Measurements from ENCODE around the gene XYLT2. TPM values are rescaled to one million over a fixed set of nuclear protein-coding genes. Genes with fewer than 3 reads are reported as not detected.
"Not testable (repeated sequence)": the region's sequence is repeated elsewhere in the genome, so short reads cannot be mapped to it uniquely, and the experiment has no call there.

The XYLT2 gene
- total RNA-seq, result 10 to 100 TPM; 31.5 to 32.7 TPM

DNA sequence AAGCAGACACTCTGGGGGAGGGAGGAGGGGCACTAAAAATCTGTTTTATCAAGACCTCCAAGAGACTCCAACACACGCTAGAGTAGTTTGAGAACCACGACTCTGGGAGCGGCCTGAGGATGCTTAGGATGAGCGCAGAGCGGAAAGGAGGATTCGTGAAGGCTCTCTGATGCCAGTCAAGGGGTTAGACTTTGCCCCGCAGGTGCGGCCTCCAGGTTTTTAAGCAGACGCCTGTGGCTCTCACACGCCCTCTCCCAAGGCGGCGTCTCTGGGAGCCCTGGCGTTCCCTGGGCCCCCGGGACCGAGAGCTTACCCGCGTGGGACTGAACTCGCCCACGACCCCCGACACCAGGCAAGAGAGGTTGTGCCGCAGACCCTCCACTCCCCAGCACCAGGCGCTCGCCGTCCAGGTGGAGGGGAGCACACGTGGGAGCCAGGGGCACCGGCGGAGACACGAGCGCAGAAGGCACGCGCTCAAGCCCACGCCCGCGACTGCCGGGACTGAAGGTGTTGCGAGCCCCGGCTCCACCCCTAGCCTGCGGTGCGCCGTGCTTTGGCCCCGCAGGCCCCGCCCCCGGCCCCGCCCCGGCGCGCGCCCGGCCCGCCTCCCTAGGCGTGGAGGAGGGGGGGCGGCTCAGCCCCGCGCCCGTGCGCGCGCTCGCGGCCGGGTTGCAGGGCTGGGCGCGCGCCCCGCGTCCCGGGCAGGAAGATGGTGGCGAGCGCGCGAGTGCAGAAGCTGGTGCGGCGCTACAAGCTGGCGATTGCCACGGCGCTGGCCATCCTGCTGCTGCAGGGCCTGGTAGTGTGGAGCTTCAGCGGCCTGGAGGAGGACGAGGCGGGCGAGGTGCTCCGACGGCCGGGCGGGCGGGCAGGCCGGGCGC, at the start of gene XYLT2:
Gene XYLT2, plus strand, starts transcription at position 695 of the 881 bp plus-strand sequence. Its CDS starts 15 bp downstream, at position 710.
- DNase-seq (ENCODE audit: low spot score in 2 of 2) (peak; percentile 91 to 94), ATAC-seq (peak; percentile 90 to 95)
- Mint-ChIP-seq H3K36me3 (no peaks in the 10 kb centered on the region), H3K27ac (peak within 1 kb of the TSS; percentile 83 to 94), H3K9me3 (no peaks in the 10 kb centered on the region)

DNA sequence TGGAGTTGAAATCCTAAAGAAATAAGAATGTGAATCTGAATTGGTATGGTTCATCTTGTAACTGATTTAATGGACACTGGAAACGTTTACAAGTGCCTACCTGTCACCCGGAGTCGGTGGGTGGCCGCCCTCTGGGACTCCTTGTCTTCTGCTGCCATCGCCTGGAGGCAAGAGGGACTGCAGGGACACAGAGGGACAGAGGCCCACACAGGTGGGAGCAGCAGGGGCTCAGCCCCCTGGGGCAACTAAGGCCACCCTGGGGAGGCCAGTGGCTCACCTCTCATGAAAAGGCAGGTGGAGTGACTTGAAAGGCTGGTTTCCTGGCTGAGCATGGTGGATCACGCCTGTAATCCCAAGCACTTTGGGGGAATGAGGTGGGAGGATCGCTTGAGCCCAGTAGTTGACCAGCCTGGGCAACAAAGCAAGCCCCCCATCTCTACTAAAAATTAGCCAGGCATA, 48.5 kb upstream of the XYLT2 start:
- peak; percentile 96 to 98 for ATAC-seq
- no peak overlapping the region for H3K27ac Mint-ChIP-seq
- H3K9me3 Mint-ChIP-seq, result no peaks in the 10 kb centered on the region

DNA sequence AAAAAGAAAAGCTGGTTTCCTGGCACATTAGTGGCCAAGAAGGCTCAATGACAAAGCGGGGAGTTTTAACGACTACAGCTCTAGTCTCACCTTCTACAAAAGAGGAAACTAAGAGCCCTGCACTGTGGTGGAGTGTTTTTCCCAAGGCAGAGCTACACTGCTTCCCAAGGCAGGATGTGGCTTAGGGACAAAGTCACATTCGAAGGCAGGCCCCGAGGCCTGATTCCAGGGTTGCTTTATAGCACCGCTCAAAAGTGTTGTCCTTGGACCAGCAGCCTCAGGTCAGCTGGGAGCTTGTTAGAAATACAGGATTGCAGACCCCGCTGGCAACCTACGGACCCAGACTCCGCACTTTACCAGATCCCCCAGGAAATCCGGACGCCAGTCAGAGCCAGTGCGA, 47.9 kb upstream of the XYLT2 start:
- DNase-seq (ENCODE audit: low spot score in 2 of 2) (no peak), ATAC-seq (no peak)
- H3K27ac Mint-ChIP-seq, result no peak overlapping the region
- no peaks in the 10 kb centered on the region for H3K36me3 Mint-ChIP-seq
- no peaks in the 10 kb centered on the region for H3K9me3 Mint-ChIP-seq

More for the DNA sequence above, 48.5 kb upstream of the XYLT2 start:
- no peaks in the 10 kb centered on the region for H3K36me3 Mint-ChIP-seq
- DNase-seq (ENCODE audit: low spot score in 2 of 2), result peak; percentile 76 to 88

DNA sequence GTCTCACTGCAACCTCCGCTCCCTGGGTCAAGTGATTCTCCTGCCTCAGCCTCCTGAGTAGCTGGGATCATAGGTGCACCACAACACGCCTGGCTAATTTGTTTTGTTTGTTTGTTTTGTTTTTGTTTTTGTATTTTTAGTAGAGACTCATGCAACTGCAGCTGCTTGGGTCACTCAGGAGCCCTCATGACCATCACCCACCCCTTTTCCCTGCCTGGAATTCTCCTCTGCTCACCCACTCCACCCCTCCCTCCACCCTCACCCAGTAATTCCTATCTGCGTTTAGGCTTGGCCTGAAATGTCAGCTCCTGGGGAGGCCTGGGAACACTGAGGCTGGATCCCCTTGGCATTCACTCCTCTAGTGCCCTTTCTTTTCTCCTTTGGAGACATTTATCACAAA, 46.1 kb upstream of the XYLT2 start:
- Mint-ChIP-seq H3K9me3 (no peaks in the 10 kb centered on the region), H3K27ac (no peak overlapping the region), H3K36me3 (no peaks in the 10 kb centered on the region)
- DNase-seq (ENCODE audit: low spot score in 2 of 2) (no peak), ATAC-seq (no peak)

DNA sequence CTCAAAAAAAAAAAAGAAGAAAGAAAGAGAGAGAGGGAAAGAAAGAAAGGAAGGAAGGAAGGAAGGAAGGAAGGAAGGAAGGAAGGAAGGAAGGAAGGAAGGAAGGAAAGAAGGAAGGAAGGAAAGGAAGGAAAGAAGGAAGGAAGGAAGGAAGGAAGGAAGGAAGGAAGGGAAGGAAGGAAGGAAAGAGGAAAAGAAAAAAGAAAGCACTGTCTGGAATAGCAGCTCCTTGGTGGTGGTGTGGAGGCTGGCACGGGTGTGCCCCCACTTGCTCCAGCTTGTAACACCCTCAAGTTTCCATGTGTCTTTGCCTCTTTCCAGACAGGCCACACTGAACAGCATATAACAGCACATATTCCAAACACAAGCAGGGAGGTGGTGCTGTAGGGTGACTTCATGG, 45.1 kb upstream of the XYLT2 start:
- ATAC-seq, H3K27ac Mint-ChIP-seq: not testable (repeated sequence)

DNA sequence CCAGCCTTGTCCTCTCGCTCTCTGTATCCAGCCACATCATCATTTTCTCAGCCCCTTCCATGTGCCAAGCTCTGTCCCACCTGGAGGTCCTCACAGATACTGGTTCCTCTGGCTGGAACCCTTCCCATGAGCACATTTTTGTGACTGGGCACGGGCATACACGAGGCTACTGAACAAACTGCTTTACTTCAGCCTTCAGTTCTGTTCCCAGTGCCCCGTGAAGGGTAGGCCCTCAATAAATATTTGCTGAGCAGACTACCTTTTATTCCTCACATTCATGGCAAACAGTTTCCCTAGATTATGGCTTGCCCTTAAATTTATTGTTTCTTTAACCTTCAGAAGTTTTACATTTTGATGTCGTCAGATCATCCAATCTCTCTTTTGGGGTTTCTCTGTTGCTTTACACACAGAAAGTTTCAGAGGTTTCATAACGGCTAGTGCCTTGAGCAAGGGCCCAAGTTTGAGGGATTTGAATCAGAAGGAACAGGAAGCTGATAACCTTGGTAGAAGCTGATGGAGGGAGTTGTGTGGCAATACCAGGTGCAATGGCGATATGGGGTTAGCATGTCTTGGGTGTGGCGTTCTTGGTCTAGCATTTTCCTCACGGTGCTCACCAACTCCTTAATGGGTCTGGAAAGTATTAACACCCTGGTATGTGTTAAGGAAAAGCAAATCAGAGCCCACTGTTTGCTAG, 43.9 kb upstream of the XYLT2 start:
- Mint-ChIP-seq H3K36me3 (no peaks in the 10 kb centered on the region), H3K27ac (peak overlapping the region in 1 of 2 donors; percentile 58), H3K9me3 (no peaks in the 10 kb centered on the region)
- DNase-seq (ENCODE audit: low spot score in 2 of 2), result no peak
- ATAC-seq, result peak in 1 of 2 donors; percentile 8

More for the DNA sequence above, 45.1 kb upstream of the XYLT2 start:
- not testable (repeated sequence) for H3K36me3 Mint-ChIP-seq; H3K9me3 Mint-ChIP-seq; DNase-seq (ENCODE audit: low spot score in 2 of 2)

DNA sequence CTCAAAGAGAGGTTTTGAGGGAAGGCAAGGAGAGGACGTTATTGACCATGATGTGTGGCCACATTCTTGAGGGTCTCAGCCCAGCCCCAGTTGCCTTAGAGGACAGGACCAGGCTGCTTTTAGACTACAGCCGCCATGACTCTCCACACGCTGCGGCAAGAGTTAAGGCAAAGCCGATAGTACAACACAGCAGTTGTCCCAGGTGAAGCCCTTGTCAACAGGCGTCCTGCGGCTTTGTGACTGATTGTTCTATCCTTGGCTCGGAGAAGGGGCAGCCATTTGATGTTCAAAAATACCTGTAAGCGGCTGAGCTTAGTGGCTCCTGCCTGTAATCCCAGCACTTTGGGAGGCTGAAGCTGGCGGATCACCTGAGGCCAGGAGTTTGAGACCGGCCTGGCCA, 42.9 kb upstream of the XYLT2 start:
- no peaks in the 10 kb centered on the region for H3K9me3 Mint-ChIP-seq
- ATAC-seq, result no peak
- no peaks in the 10 kb centered on the region for H3K36me3 Mint-ChIP-seq
- DNase-seq (ENCODE audit: low spot score in 2 of 2), result no peak
- H3K27ac Mint-ChIP-seq, result no peak overlapping the region

DNA sequence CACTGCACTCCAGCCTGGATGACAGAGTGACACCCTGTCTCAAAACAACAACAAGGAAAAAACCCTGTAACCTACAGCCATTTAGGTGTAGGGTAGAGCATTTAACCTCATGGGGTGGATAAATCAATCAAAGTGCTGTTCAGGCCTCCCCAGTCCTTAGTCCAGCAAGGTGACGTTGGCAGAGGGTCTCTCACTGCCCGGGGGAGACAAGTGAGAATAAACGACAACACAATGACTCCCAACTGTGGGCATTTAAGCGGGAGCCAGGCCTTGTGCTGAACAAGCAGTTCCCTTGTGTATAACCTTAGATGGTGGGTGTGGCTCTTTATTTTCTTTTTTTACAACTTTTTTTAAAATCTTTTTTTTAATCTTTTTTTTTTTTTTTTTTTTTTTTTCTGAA, 42.3 kb upstream of the XYLT2 start:
- DNase-seq (ENCODE audit: low spot score in 2 of 2), result no peak
- no peaks in the 10 kb centered on the region for H3K9me3 Mint-ChIP-seq
- H3K36me3 Mint-ChIP-seq, result no peaks in the 10 kb centered on the region
- H3K27ac Mint-ChIP-seq, result no peak overlapping the region
- no peak for ATAC-seq

DNA sequence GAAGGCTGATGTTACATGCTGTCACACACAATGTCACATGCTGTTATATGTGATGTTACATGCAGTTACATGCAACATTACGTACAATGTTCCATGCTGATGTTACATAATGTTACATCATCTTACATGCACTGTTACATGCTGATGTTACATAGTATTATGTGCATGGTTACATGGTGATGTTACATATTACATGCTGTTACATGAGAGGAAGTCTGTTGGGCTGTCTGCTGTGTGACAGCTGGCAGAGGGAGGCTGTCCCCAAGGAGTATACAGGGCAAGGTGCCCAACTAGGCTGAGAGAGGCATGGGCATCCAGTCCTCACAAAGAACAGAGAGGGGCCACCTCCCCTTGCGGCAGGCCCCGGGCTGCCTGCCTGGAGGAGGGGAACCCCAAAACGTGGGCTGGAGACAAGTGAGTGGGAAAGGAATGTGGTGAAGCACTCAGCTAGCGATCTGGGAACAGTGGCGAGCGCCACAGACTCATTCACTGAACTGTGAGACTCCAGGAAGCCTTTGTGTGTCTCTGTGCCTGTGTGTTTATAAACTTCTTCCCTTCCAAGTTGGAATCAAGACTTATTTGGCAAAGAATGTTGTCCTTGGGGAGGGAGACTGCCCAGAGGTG, 41.0 kb upstream of the XYLT2 start:
- H3K36me3 Mint-ChIP-seq, result no peaks in the 10 kb centered on the region
- DNase-seq (ENCODE audit: low spot score in 2 of 2) (no peak), ATAC-seq (no peak)
- no peaks in the 10 kb centered on the region for H3K9me3 Mint-ChIP-seq
- H3K27ac Mint-ChIP-seq, result peak overlapping the region in 1 of 2 donors; percentile 36

DNA sequence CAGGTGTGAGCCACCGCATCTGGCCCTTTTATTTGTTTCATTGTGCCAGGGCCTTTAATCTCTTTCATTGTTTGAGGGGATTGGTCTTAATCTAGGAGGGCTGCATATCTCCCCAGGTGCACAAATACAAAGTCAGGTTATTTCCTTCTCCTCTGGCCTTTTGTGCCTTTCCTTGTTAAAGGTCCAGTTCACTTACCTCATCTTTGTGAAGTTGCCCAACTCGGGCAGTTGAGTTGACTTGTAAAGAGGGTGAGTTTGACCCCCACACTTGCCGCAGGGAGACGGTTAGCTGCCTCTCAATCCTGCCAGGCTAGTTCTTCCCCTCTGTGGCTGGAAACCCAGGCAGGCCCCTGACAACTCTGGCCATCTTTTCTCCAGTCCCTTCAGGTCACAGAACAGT, 38.3 kb upstream of the XYLT2 start:
- no peaks in the 10 kb centered on the region for H3K9me3 Mint-ChIP-seq
- H3K27ac Mint-ChIP-seq, result peak overlapping the region in 1 of 2 donors; percentile 65
- H3K36me3 Mint-ChIP-seq, result no peaks in the 10 kb centered on the region
- DNase-seq (ENCODE audit: low spot score in 2 of 2), result no peak
- ATAC-seq, result no peak

DNA sequence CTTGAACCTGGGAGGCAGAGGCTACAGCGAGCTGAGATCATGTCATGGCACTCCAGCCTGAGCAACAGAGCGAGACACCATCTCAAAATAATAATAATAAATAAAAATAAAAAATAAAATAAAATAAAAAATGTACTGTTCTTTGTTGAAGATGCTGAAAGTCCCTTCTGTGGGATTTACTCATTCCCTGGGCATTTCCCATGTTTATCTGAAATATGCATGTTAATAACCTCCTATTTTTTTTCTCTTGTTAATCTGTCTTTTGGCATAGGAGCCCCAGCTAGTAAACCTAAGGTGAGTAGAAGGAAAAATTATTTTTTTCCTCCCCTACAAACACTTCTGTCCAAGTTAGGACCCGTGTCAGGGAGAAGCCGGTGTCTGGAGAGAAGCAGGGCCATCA, 37.3 kb upstream of the XYLT2 start:
- Mint-ChIP-seq H3K9me3 (no peaks in the 10 kb centered on the region), H3K27ac (peak overlapping the region in 1 of 2 donors; percentile 13), H3K36me3 (no peaks in the 10 kb centered on the region)
- DNase-seq (ENCODE audit: low spot score in 2 of 2) (no peak), ATAC-seq (no peak)

DNA sequence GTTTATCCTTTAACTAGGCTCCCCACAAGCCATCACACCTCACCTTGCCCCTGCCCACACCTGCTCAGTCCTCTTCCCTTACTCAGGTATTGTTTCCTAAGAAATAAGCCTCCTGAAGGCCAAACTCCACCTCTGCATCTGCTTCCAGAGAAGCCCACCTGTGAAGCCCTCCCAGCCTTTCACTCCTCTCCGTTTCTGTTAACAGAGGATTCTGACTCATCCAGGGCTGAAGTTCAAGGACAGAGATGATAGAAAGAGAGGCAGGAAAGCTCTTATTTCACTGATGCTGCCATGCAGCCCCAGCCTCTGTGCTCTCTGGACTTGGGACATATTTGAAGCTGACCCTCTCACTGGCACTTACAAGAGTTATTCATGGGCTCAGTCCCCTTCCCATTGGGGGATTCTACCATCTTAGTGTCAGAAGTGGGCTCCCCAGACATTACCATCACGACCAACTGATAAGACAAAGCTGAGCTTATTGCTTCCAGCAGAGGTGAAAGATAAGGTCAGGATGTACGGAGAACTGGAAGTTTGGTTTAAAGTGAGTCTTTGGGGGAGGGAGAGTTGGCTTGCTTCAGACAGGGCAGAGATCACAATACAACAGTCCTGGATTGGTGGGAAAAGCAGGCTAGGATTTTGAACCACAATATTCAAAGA, 35.3 kb upstream of the XYLT2 start:
- Mint-ChIP-seq H3K36me3 (no peaks in the 10 kb centered on the region), H3K9me3 (no peaks in the 10 kb centered on the region), H3K27ac (peak overlapping the region; percentile 82 to 83)
- ATAC-seq (no peak), DNase-seq (ENCODE audit: low spot score in 2 of 2) (no peak)

DNA sequence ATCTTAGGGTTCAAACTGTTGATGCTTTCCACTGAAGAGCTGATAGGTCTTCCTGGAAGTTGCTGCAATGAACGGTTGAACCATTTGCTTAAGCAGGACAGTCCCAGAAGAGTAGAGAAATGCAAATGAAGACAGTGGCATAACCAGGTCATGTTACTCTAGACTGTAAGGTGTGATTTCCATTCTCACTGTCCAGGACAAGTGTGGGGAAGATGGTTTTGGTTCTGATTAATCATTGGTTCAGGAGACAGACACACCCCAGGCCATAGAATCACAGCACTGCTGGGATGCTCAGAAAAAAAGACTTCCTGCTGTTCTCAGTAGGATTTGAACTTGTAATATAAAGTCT, 34.8 kb upstream of the XYLT2 start:
- Mint-ChIP-seq H3K36me3 (no peaks in the 10 kb centered on the region), H3K9me3 (no peaks in the 10 kb centered on the region), H3K27ac (peak overlapping the region in 1 of 2 donors; percentile 82)
- DNase-seq (ENCODE audit: low spot score in 2 of 2) (no peak), ATAC-seq (peak; percentile 77 to 89)

DNA sequence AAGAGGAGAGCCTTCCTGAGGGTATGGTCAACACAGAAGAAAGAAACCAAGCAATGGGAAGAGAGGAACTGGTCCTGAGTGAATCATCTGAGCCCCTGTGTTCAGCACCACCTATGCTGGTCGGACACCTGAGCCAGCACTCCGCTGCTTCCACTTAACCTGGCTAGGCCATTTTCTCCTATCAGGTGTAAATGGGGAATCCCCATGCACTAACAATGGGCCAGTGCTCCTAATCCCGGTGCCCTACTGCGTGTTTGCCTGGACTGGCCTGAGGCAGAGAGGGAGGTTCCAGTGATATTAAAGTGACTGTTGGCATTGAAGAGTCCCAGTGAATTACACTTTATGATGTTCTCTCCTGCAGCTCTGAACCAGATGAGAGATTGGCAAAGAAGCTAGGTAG, 34.4 kb upstream of the XYLT2 start:
- DNase-seq (ENCODE audit: low spot score in 2 of 2) (no peak), ATAC-seq (no peak)
- peak overlapping the region in 1 of 2 donors; percentile 82 for H3K27ac Mint-ChIP-seq
- H3K9me3 Mint-ChIP-seq, result no peaks in the 10 kb centered on the region
- no peaks in the 10 kb centered on the region for H3K36me3 Mint-ChIP-seq

DNA sequence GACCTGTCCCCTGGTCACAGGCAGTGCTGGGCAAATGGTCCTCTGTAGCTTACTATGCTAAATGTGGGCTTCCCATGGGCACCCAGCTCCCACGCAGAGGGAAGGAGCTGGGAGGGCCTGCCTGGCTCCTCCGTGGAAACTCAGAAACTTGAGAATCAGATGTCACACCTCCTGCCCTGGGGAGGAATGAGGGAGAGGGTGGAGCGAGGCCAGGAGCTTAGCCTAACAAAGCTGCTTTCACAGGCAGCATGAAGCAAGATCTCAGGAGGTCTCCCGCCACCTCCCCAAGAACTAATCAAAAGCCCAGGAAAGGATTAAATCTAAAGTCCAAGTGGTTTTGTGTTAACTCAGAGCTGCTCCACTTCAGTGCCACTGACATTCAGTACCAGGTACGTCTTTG, 33.6 kb upstream of the XYLT2 start:
- Mint-ChIP-seq H3K27ac (no peak overlapping the region), H3K36me3 (no peaks in the 10 kb centered on the region), H3K9me3 (no peaks in the 10 kb centered on the region)
- ATAC-seq (no peak), DNase-seq (ENCODE audit: low spot score in 2 of 2) (no peak)

DNA sequence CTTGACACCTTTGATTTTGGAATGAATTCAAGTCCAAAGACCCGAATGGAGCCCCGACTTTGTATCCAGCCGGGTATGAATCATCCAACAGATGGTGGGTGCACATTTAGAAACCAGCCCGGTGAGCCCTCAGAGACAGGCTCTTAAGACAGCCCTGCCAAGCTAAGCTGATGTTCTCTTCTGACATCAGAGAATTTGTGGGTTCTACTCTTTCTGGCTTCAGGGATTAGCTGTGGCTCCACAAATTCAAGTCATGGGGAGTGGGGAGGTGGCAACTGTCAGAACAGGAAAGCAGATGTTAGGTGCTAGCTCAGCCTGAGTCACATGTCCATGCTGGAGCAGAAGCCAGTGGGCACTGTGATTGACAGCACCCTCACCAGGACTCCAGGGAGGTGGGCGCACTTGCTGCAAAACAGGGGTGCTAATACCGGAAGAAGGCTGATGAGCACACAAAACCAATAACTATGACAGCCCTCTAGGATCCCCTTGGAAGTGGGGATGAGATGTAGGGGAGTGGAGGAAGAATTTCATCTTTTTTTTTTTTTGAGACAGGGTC, 31.4 kb upstream of the XYLT2 start:
- H3K27ac Mint-ChIP-seq, result no peak overlapping the region
- DNase-seq (ENCODE audit: low spot score in 2 of 2), result no peak
- H3K9me3 Mint-ChIP-seq, result no peaks in the 10 kb centered on the region

More for the DNA sequence above, 31.4 kb upstream of the XYLT2 start:
- no peak for ATAC-seq
- H3K36me3 Mint-ChIP-seq, result no peaks in the 10 kb centered on the region
